ENCODE measurements around the gene ZNF878. TPM values are rescaled to one million over a fixed set of nuclear protein-coding genes. Genes with fewer than 3 reads are reported as not detected.

The ZNF878 gene
- total and polyA plus RNA-seq, 4 donors = 0.22 to 0.33 (median 0.25) TPM

DNA sequence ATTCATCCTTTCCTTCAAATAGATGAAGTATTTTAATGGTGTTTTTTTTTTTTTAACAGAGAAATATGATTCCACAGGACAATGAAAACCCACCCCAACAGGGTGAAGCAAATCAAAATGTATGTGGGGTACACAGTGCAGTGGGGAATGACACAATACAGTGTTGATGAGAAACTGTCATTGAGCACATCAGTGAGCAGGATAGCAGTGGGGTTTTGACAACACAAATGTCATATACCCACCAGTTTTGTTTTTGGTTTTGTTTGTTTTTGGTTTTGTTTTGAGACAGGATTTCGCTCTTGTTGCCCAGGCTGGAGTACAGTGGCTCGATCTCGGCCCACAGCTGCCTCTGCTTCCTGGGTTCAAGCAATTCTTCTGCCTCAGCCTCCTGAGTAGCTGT, 41.0 kb upstream of the ZNF878 start:
- ATAC-seq (ENCODE audit: insufficient read depth, low FRiP score) (no peak), DNase-seq (no peak)
- H3K27ac ChIP-seq (ENCODE audit: low read depth in 1 of 2, low read length in 1 of 2) = no peak overlapping the region
- H3K4me3 ChIP-seq = no peak overlapping the region
- TF ChIP-seq, protein P1, sequence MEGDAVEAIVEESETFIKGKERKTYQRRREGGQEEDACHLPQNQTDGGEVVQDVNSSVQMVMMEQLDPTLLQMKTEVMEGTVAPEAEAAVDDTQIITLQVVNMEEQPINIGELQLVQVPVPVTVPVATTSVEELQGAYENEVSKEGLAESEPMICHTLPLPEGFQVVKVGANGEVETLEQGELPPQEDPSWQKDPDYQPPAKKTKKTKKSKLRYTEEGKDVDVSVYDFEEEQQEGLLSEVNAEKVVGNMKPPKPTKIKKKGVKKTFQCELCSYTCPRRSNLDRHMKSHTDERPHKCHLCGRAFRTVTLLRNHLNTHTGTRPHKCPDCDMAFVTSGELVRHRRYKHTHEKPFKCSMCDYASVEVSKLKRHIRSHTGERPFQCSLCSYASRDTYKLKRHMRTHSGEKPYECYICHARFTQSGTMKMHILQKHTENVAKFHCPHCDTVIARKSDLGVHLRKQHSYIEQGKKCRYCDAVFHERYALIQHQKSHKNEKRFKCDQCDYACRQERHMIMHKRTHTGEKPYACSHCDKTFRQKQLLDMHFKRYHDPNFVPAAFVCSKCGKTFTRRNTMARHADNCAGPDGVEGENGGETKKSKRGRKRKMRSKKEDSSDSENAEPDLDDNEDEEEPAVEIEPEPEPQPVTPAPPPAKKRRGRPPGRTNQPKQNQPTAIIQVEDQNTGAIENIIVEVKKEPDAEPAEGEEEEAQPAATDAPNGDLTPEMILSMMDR (IDR thresholded peaks at IDR 0.05; ENCODE audit: control extremely low read depth, extremely low read depth) = no peak
- peaks cover 0 to 5% (median 0%) of the 10 kb centered on the region in 4 donors for H3K9me3 ChIP-seq (ENCODE audit: control insufficient read depth in 4 of 4, insufficient read depth in 3 of 4, low read length in 3 of 4)
- WGBS, 2 donors = 90 to 98% methylated on average over 3 of the region's 3 CpGs
- peaks cover 0 to 17% (median 5%) of the 10 kb centered on the region in 4 donors for H3K36me3 ChIP-seq (ENCODE audit: control insufficient read depth in 4 of 4, insufficient read depth in 4 of 4, low read length in 4 of 4)
- peaks cover 0 to 10% (median 1%) of the 10 kb centered on the region in 5 donors for H3K4me1 ChIP-seq (ENCODE audit: control insufficient read depth in 5 of 5, insufficient read depth in 5 of 5, low read length in 5 of 5)
- H3K9ac ChIP-seq (ENCODE audit: insufficient read depth in 1 of 2, low read length in 2 of 2) = no peak overlapping the region
- no peaks in the 10 kb centered on the region for H3K27me3 ChIP-seq (ENCODE audit: control insufficient read depth in 3 of 3, insufficient read depth in 3 of 3, low read length in 2 of 3)

- DNase-seq (peak in 2 of 3 donors; percentile 35 to 45), ATAC-seq (ENCODE audit: insufficient read depth, low FRiP score) (no peak)
- Histone ChIP-seq H3K4me1 (ENCODE audit: control insufficient read depth in 5 of 5, insufficient read depth in 5 of 5, low read length in 5 of 5) (peaks cover 0 to 10% (median 1%) of the 10 kb centered on the region in 5 donors), H3K9ac (ENCODE audit: insufficient read depth in 1 of 2, low read length in 2 of 2) (peak overlapping the region; percentile 63 to 91), H3K27ac (ENCODE audit: low read depth in 1 of 2, low read length in 1 of 2) (no peak overlapping the region), H3K9me3 (ENCODE audit: control insufficient read depth in 4 of 4, insufficient read depth in 3 of 4, low read length in 3 of 4) (peaks cover 0 to 2% (median 0%) of the 10 kb centered on the region in 4 donors), H3K4me3 (no peak overlapping the region), H3K36me3 (ENCODE audit: control insufficient read depth in 4 of 4, insufficient read depth in 4 of 4, low read length in 4 of 4) (peaks cover 0 to 11% (median 4%) of the 10 kb centered on the region in 4 donors), H3K27me3 (ENCODE audit: control insufficient read depth in 3 of 3, insufficient read depth in 3 of 3, low read length in 2 of 3) (no peaks in the 10 kb centered on the region)
- TF ChIP-seq, protein P1 (IDR thresholded peaks at IDR 0.05; ENCODE audit: control extremely low read depth, extremely low read depth) = no peak
- WGBS, 2 donors = 10 to 18% methylated on average over 10 of the region's 10 CpGs
Measured at GRCh38 chr19:12092956-12093355, 40.2 kb upstream of the ZNF878 start.

DNA sequence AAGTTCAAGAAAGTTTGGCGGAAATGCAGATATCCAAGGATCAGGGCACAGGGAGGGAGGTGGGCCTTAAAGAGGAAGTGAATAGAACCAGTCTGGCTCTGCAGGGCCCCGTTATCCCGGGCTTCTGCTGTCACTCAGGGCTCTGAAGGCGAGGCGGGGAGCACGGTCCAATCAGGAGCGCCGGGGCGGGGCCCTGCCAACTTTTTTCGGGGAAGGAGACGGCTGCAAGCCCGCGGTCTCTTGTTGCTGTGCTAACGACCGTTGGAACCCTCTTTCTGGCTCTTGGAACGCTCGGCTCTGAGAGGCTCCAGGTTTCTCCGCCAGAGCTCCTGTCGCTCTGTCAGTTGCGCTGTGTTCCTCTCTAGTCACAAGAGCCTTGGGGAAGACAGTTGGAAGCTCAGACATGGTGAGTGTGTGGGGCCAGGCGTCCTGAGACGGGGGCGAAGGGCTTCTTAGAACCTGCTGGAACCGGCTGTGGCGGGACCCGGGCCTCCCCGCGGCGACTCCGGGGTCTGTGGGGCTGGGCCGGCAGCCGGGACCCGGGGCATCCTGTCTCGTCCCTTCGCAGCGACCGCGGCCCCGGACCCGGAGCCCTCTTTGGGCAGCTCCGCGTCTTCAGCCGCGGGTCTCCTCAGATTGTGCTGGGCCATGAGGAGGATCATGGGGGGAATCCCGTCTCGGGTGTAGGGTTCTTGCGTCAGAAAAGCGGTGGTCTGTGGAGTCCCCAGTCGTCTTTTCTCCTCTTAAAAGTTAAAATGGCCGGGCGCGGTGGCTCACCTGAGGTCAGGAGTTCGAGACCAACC, 39.5 kb upstream of the ZNF878 start:
- H3K27ac ChIP-seq (ENCODE audit: low read depth in 1 of 2, low read length in 1 of 2) = peak overlapping the region; percentile 61 to 68
- TF ChIP-seq, protein P1 (IDR thresholded peaks at IDR 0.05; ENCODE audit: control extremely low read depth, extremely low read depth) = no peak
- peak overlapping the region; percentile 52 for H3K4me3 ChIP-seq
- peak; percentile 93 for ATAC-seq (ENCODE audit: insufficient read depth, low FRiP score)
- H3K4me1 ChIP-seq (ENCODE audit: control insufficient read depth in 5 of 5, insufficient read depth in 5 of 5, low read length in 5 of 5) = peaks cover 0 to 10% (median 1%) of the 10 kb centered on the region in 5 donors
- peaks cover 0 to 9% (median 3%) of the 10 kb centered on the region in 4 donors for H3K36me3 ChIP-seq (ENCODE audit: control insufficient read depth in 4 of 4, insufficient read depth in 4 of 4, low read length in 4 of 4)
- H3K9ac ChIP-seq (ENCODE audit: insufficient read depth in 1 of 2, low read length in 2 of 2) = peak overlapping the region; percentile 63 to 91
- WGBS, 2 donors = 1% methylated on average over 53 of the region's 53 CpGs
- peak; percentile 96 to 97 (median 96) for DNase-seq
- H3K27me3 ChIP-seq (ENCODE audit: control insufficient read depth in 3 of 3, insufficient read depth in 3 of 3, low read length in 2 of 3) = no peaks in the 10 kb centered on the region
- peaks cover 0 to 2% (median 0%) of the 10 kb centered on the region in 4 donors for H3K9me3 ChIP-seq (ENCODE audit: control insufficient read depth in 4 of 4, insufficient read depth in 3 of 4, low read length in 3 of 4)
